Lower lobe of right lung (tissue), 2 donors: ENCODE measurements around the gene ZNF792. TPM values are rescaled to one million over a fixed set of nuclear protein-coding genes. Genes with fewer than 3 reads are reported as not detected.
A peak's percentile ranks its signal among the peaks of the same experiment; 100 is the strongest.

Source experiments
- ATAC-seq, 2 donors: fragments of 200-7000 bp; cut with Tn5 transposase; one replicate each; pipeline ENCODE4 v1.9.1; 2020 to 2022; ENCODE audit warnings: mild to moderate bottlenecking in 2 of 2, moderate library complexity in 2 of 2
- DNase-seq: peaks from one replicate; pipeline ENCODE4 v3.0.0-alpha.2; 2020
- H3K27ac ChIP-seq: fragments of 200-600 bp; one replicate; pipeline ENCODE4 v1.8.0; 2022
- H3K27me3 ChIP-seq: fragments of 200-600 bp; one replicate; pipeline ENCODE4 v1.8.0; 2022; ENCODE audit warnings: low read depth
- H3K36me3 ChIP-seq: fragments of 200-600 bp; one replicate; pipeline ENCODE4 v1.8.0; 2022; ENCODE audit warnings: mild to moderate bottlenecking
- H3K4me1 ChIP-seq: fragments of 200-600 bp; one replicate; pipeline ENCODE4 v1.8.0; 2022
- H3K4me3 ChIP-seq: fragments of 200-600 bp; one replicate; pipeline ENCODE4 v1.8.0; 2022; ENCODE audit warnings: mild to moderate bottlenecking
- H3K9me3 ChIP-seq: fragments of 200-600 bp; one replicate; pipeline ENCODE4 v1.8.0; 2022
- CTCF ChIP-seq: fragments of 200-600 bp; IDR thresholded peaks from one replicate; pipeline ENCODE4 v1.8.0; 2022; ENCODE audit warnings: antibody characterized with exemption, mild to moderate bottlenecking
- intact Hi-C: fragments of 100-400 bp; cut with DNase I; formaldehyde crosslinking; loops from one replicate; pipeline ENCODE4 v1.11.0; 2022
- total RNA-seq: library from RNA; stranded (reverse); fragmentation: NEBNext Ultra II Directional; extraction: Animal tissue kit (Norgen Biotek cat#: 25700); gene quantifications from one replicate; pipeline ENCODE4 v1.2.1, GENCODE V29; 2021
- donor health status: DM: no; HTN: yes; CAD: no; lungs with severe emphysema.

Gene ZNF792
- total RNA-seq, 1 donor from 2014 or later, result 12.1 TPM

- no peaks in the 10 kb centered on the region for H3K27me3 ChIP-seq
- H3K9me3 ChIP-seq, result no peaks in the 10 kb centered on the region
- no peak for ATAC-seq
- H3K27ac ChIP-seq, result peak overlapping the region; percentile 79
- no peak for TF ChIP-seq CTCF
- intact Hi-C loops, result no loop called here
- H3K4me3 ChIP-seq, result no peak overlapping the region
- H3K36me3 ChIP-seq, result peaks cover 22% of the 10 kb centered on the region
- DNase-seq, result peak; percentile 28
- H3K4me1 ChIP-seq, result peaks cover 80% of the 10 kb centered on the region
Observed at GRCh38 chr19:35005256-35005977, 41.4 kb upstream of the ZNF792 start.

DNA sequence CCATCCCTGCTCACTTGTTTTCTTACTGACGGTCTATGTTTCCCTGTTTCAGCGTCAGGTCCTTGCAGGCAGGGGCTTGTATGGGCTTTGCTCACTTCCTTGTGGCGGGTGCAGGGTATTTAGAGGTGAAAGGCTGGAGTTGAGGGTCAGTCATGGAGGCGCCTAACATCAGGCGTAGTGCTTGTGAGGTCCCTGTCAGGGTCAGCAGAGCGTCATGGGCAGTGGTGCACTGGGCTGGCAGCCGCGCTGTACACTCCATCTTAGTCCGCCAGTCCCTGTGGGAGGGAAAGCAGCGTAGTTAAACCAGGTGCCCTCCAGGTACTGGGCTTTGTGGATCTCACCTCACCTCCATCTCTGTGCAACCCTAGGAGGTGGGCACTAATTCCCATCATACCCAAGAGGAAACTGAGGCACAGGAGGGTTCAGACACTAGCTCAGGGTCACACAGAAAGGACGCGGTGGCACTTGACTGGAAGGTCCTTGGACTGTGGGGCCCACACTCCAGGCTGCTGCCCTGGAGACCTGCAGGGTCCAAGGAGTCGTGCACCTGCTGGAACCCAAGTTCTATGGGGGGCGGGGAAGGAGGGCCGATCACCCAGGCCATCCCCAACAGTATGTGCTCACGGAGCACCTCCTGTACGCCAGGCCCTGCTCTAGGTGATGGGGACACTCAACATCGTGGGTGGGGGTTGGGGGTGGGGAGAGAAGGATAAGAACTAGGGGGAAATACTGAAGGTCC is 40.7 kb upstream of the ZNF792 start:
- H3K4me3 ChIP-seq, result no peak overlapping the region
- H3K36me3 ChIP-seq, result peaks cover 15% of the 10 kb centered on the region
- peaks cover 81% of the 10 kb centered on the region for H3K4me1 ChIP-seq
- H3K9me3 ChIP-seq, result no peaks in the 10 kb centered on the region
- H3K27me3 ChIP-seq, result no peaks in the 10 kb centered on the region
- intact Hi-C loops, result no loop called here
- ATAC-seq (no peak), DNase-seq (peak; percentile 33)
- H3K27ac ChIP-seq, result peak overlapping the region; percentile 79
- TF ChIP-seq CTCF, result no peak

- no peaks in the 10 kb centered on the region for H3K9me3 ChIP-seq
- ATAC-seq (no peak), DNase-seq (peak; percentile 24)
- H3K4me3 ChIP-seq, result peak overlapping the region; percentile 96
- H3K4me1 ChIP-seq, result peaks cover 88% of the 10 kb centered on the region
- TF ChIP-seq CTCF, result no peak
- peaks cover 8% of the 10 kb centered on the region for H3K36me3 ChIP-seq
- intact Hi-C loops, result no loop called here
- H3K27me3 ChIP-seq, result no peaks in the 10 kb centered on the region
- H3K27ac ChIP-seq, result peak overlapping the region; percentile 99
Observed at GRCh38 chr19:35002037-35002535, 38.1 kb upstream of the ZNF792 start.

- Histone ChIP-seq H3K36me3 (peaks cover 6% of the 10 kb centered on the region), H3K4me3 (peak overlapping the region; percentile 96), H3K27me3 (no peaks in the 10 kb centered on the region), H3K9me3 (no peaks in the 10 kb centered on the region), H3K27ac (peak overlapping the region; percentile 99), H3K4me1 (peaks cover 88% of the 10 kb centered on the region)
- intact Hi-C loops, result no loop called here
- DNase-seq (peak; percentile 62), ATAC-seq (peak in 1 of 2 donors; percentile 3)
- no peak for TF ChIP-seq CTCF
Observed at GRCh38 chr19:35000647-35001501, 36.8 kb upstream of the ZNF792 start.

DNA sequence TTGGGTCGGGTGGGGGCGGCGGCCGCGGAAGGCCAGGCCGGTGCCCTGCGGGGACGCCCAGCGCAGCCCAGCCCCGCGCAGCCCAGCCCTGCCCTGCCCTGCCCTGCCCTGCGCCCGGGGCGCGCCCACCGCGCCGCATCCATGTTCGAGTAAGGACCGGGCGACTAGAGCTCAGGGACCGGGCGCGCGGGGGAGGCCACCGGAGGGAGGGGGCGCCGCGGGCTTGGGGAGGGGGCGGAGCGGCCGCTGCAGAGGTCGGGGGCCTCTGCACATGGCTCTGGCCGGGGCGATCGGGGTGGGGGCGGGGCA is 36.3 kb upstream of the ZNF792 start:
- no peak for ATAC-seq

More for the DNA sequence above, 36.3 kb upstream of the ZNF792 start:
- no peaks in the 10 kb centered on the region for H3K9me3 ChIP-seq
- peak overlapping the region; percentile 96 for H3K4me3 ChIP-seq
- H3K27ac ChIP-seq, result peak overlapping the region; percentile 99
- H3K27me3 ChIP-seq, result no peaks in the 10 kb centered on the region
- peaks cover under 1% of the 10 kb centered on the region for H3K36me3 ChIP-seq
- intact Hi-C loops, result no loop called here
- TF ChIP-seq CTCF, result no peak
- DNase-seq, result peak; percentile 91
- peaks cover 88% of the 10 kb centered on the region for H3K4me1 ChIP-seq
